DOHH2 (cell line): Measurements from ENCODE around the gene CEBPA.

Source experiments
- H3F3A ChIP-seq: fragments of 200-600 bp; sonication (generic), shearing (Covaris generic); 2 replicates; pipeline ENCODE4 v1.6.0; 2016; ENCODE audit warnings: antibody characterized with exemption, mild to moderate bottlenecking; ENCODE audit not compliant: control insufficient read depth, insufficient read depth
- H3K27ac ChIP-seq: fragments of 200-600 bp; sonication (generic); 2 replicates; pipeline ENCODE4 v1.5.1; 2014; ENCODE audit warnings: low read depth, mild to moderate bottlenecking, low read length, moderate library complexity
- H3K27me3 ChIP-seq: fragments of 200-600 bp; sonication (generic); 2 replicates; pipeline ENCODE4 v1.6.1; 2014; ENCODE audit warnings: mild to moderate bottlenecking, low read length, mixed read lengths; ENCODE audit not compliant: control insufficient read depth
- H3K36me3 ChIP-seq: fragments of 200-600 bp; sonication (generic); 2 replicates; pipeline ENCODE4 v1.6.1; 2014; ENCODE audit warnings: mild to moderate bottlenecking, low read length, moderate library complexity, mixed read lengths; ENCODE audit not compliant: control insufficient read depth
- H3K4me1 ChIP-seq: fragments of 200-600 bp; sonication (generic); 2 replicates; pipeline ENCODE4 v1.6.1; 2014; ENCODE audit warnings: mild to moderate bottlenecking, low read length, mixed read lengths; ENCODE audit not compliant: control insufficient read depth
- H3K4me2 ChIP-seq: fragments of 200-600 bp; sonication (generic); 2 replicates; pipeline ENCODE4 v1.6.0; 2014; ENCODE audit warnings: mild to moderate bottlenecking, low read length, moderate library complexity
- H3K4me3 ChIP-seq: fragments of 200-600 bp; sonication (generic); 2 replicates; pipeline ENCODE4 v1.5.1; 2014; ENCODE audit warnings: mild to moderate bottlenecking, low read length, mixed read lengths
- H3K79me2 ChIP-seq: fragments of 200-600 bp; sonication (generic); 2 replicates; pipeline ENCODE4 v1.6.1; 2014; ENCODE audit warnings: mild to moderate bottlenecking, low read length, mixed read lengths; ENCODE audit not compliant: control insufficient read depth
- H3K9me2 ChIP-seq: fragments of 200-600 bp; sonication (generic); replicated peaks from 2 replicates; pipeline ENCODE4 v1.6.1; 2014; ENCODE audit warnings: mild to moderate bottlenecking, low read length, mixed read lengths; ENCODE audit not compliant: control insufficient read depth
- H3K9me3 ChIP-seq: fragments of 200-600 bp; sonication (generic); 2 replicates; pipeline ENCODE4 v1.6.1; 2014; ENCODE audit warnings: antibody characterized with exemption, low read length, mixed read lengths; ENCODE audit not compliant: control insufficient read depth, insufficient read depth
- H4K20me1 ChIP-seq: fragments of 200-600 bp; sonication (generic); 2 replicates; pipeline ENCODE4 v1.6.0; 2014; ENCODE audit warnings: low read depth, mild to moderate bottlenecking, antibody characterized with exemption, low read length, moderate library complexity; ENCODE audit not compliant: control insufficient read depth, insufficient read depth
- CTCF ChIP-seq: fragments of 200-600 bp; sonication (generic); IDR thresholded peaks from one replicate; pipeline ENCODE4 v1.5.1; 2014; ENCODE audit warnings: antibody characterized with exemption, mild to moderate bottlenecking, low read depth, low read length; ENCODE audit not compliant: poor library complexity, severe bottlenecking
- EZH2phosphoT487 ChIP-seq: fragments of 200-600 bp; sonication (generic); IDR thresholded peaks from 2 replicates; pipeline ENCODE4 v1.6.1; 2017; ENCODE audit warnings: borderline replicate concordance, mild to moderate bottlenecking, antibody characterized with exemption, low read length, moderate library complexity, mixed read lengths

The CEBPA gene

DNA sequence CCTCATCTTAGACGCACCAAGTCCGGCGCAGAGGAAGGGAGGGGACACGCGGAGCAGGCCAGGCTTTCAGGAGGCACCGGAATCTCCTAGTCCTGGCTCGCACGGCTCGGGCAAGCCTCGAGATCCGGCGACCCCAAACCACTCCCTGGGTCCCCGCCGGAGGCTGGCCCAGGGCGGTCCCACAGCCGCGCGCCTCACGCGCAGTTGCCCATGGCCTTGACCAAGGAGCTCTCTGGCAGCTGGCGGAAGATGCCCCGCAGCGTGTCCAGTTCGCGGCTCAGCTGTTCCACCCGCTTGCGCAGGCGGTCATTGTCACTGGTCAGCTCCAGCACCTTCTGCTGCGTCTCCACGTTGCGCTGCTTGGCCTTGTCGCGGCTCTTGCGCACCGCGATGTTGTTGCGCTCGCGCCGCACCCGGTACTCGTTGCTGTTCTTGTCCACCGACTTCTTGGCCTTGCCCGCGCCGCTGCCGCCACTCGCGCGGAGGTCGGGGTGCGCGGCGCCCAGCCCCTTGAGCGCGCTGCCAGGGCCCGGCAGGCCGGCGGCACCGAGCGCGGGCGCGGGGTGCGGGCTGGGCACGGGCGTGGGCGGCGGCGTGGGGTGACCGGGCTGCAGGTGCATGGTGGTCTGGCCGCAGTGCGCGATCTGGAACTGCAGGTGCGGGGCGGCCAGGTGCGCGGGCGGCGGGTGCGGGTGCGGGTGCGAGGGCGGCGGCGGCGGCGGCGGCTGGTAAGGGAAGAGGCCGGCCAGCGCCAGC, 1.0 kb downstream of the CEBPA start:
- no peaks in the 10 kb centered on the region for H3K27me3 ChIP-seq
- no peak overlapping the region for H3K27ac ChIP-seq

GRCh38 chr19:33300894-33301143, 1.5 kb downstream of the CEBPA start:
- H3K9me3 ChIP-seq: no peaks in the 10 kb centered on the region
- no peaks in the 10 kb centered on the region for H3K9me2 ChIP-seq
- H3K27me3 ChIP-seq: no peaks in the 10 kb centered on the region
- H3K4me2 ChIP-seq: no peak overlapping the region
- no peak for TF ChIP-seq EZH2phosphoT487
- TF ChIP-seq CTCF: no peak
- H3K36me3 ChIP-seq: no peaks in the 10 kb centered on the region
- no peaks in the 10 kb centered on the region for H4K20me1 ChIP-seq
- no peaks in the 10 kb centered on the region for H3K79me2 ChIP-seq
- H3F3A ChIP-seq: no peaks in the 10 kb centered on the region
- no peak overlapping the region for H3K27ac ChIP-seq
- H3K4me1 ChIP-seq: no peaks in the 10 kb centered on the region
- no peak overlapping the region for H3K4me3 ChIP-seq

More for the DNA sequence above, 1.0 kb downstream of the CEBPA start:
- no peak overlapping the region for H3K4me2 ChIP-seq
- no peaks in the 10 kb centered on the region for H4K20me1 ChIP-seq
- no peaks in the 10 kb centered on the region for H3K4me1 ChIP-seq
- H3K4me3 ChIP-seq: no peak overlapping the region
- H3K9me2 ChIP-seq: no peaks in the 10 kb centered on the region
- no peaks in the 10 kb centered on the region for H3F3A ChIP-seq
- TF ChIP-seq EZH2phosphoT487: no peak
- no peak for TF ChIP-seq CTCF
- H3K79me2 ChIP-seq: no peaks in the 10 kb centered on the region
- no peaks in the 10 kb centered on the region for H3K36me3 ChIP-seq
- no peaks in the 10 kb centered on the region for H3K9me3 ChIP-seq

- H4K20me1 ChIP-seq: no peaks in the 10 kb centered on the region
- H3K4me2 ChIP-seq: no peak overlapping the region
- no peak overlapping the region for H3K27ac ChIP-seq
- no peaks in the 10 kb centered on the region for H3K4me1 ChIP-seq
- H3K36me3 ChIP-seq: no peaks in the 10 kb centered on the region
- H3K9me3 ChIP-seq: no peaks in the 10 kb centered on the region
- no peaks in the 10 kb centered on the region for H3K27me3 ChIP-seq
- no peaks in the 10 kb centered on the region for H3K9me2 ChIP-seq
- TF ChIP-seq EZH2phosphoT487: no peak
- TF ChIP-seq CTCF: no peak
- no peaks in the 10 kb centered on the region for H3K79me2 ChIP-seq
- no peak overlapping the region for H3K4me3 ChIP-seq
- no peaks in the 10 kb centered on the region for H3F3A ChIP-seq
Measured at GRCh38 chr19:33300009-33300893, 2.1 kb downstream of the CEBPA start.
